ENCODE measurements around the gene PAPOLA. TPM values are rescaled to one million over a fixed set of nuclear protein-coding genes. Genes with fewer than 3 reads are reported as not detected.

Gene PAPOLA
- total and polyA plus RNA-seq, 7 experiments from 2014 or later = 58.2 to 256 (median 170) TPM

DNA sequence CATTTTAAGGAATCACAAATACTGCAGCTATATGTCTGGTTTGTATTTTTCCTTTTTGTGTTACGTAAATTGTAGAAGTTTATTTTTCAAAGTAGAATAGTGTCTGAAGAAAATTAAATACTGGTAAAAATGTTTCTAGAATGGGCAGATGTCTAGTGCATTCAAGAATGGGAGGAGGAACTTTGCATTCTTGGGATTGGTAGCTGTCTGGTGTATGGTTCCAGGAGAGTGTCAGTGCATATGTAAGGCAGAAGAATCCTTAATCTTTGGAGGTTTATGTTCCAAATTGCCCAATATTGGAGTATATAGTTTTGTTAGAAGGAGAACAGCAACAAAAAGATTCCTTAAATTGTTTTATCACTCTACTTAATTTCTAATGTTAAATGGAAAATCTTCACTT is 13.5 kb downstream of the PAPOLA start:
- Mint-ChIP-seq H3K27ac (peak overlapping the region in 6 of 9 donors; percentile 8 to 80 (median 75)), H3K4me1 (peaks cover 42 to 87% (median 75%) of the 10 kb centered on the region in 7 donors), H3K9me3 (no peaks in the 10 kb centered on the region), H3K36me3 (peaks cover 0 to 7% (median 0%) of the 10 kb centered on the region in 5 donors), H3K4me3 (peak overlapping the region in 4 of 10 donors; percentile 14 to 50 (median 24)), H3K27me3 (no peaks in the 10 kb centered on the region)
- CTCF ChIA-PET = no interaction called here
- H3K27ac ChIP-seq (ENCODE audit: low read depth, low read length) = no peak overlapping the region
- H3K9me3 ChIP-seq (ENCODE audit: control insufficient read depth in 2 of 3, low read length in 3 of 3) = no peaks in the 10 kb centered on the region
- ATAC-seq = no peak
- peaks cover 39 to 61% of the 10 kb centered on the region in 2 donors for H3K4me1 ChIP-seq (ENCODE audit: control insufficient read depth in 2 of 2, insufficient read depth in 2 of 2, low read length in 2 of 2)
- POLR2A ChIA-PET = interaction anchor here (1.0 kb wide), 1 partner anchor 20 kb away, joined by 3 read pairs; no protein-coding TSS in a partner anchor
- H3K27me3 ChIP-seq (ENCODE audit: control insufficient read depth in 2 of 2, insufficient read depth in 2 of 2, low read length in 2 of 2) = no peaks in the 10 kb centered on the region
- intact Hi-C loops (cut with micrococcal nuclease) = loop anchor here in 1 of 2 donors (2.0 kb wide), 1 partner anchor 13 kb away; the partner anchor contains the start of gene PAPOLA
- no peak overlapping the region for H3K4me3 ChIP-seq (ENCODE audit: low read length)
- peaks cover 0 to 5% (median 3%) of the 10 kb centered on the region in 3 experiments for H3K36me3 ChIP-seq (ENCODE audit: control insufficient read depth in 2 of 3, insufficient read depth in 3 of 3, low read length in 3 of 3)
- DNase-seq = no peak

- ChIA-PET CTCF (interaction anchor here (0.7 kb wide), 2 partner anchors 41 to 50 kb away, joined by 3 read pairs; no protein-coding TSS in a partner anchor), POLR2A (interaction anchor here (1.0 kb wide), 1 partner anchor 19 kb away, joined by 3 read pairs; no protein-coding TSS in a partner anchor)
- Histone ChIP-seq H3K27me3 (ENCODE audit: control insufficient read depth in 2 of 2, insufficient read depth in 2 of 2, low read length in 2 of 2) (no peaks in the 10 kb centered on the region), H3K27ac (ENCODE audit: low read depth, low read length) (no peak overlapping the region), H3K4me1 (ENCODE audit: control insufficient read depth in 2 of 2, insufficient read depth in 2 of 2, low read length in 2 of 2) (peaks cover 39 to 55% of the 10 kb centered on the region in 2 donors), H3K9me3 (ENCODE audit: control insufficient read depth in 2 of 3, low read length in 3 of 3) (no peaks in the 10 kb centered on the region), H3K36me3 (ENCODE audit: control insufficient read depth in 2 of 3, insufficient read depth in 3 of 3, low read length in 3 of 3) (peaks cover 0 to 8% (median 5%) of the 10 kb centered on the region in 3 experiments), H3K4me3 (ENCODE audit: low read length) (no peak overlapping the region)
- H3K27me3 Mint-ChIP-seq = no peaks in the 10 kb centered on the region
- H3K27ac Mint-ChIP-seq = peak overlapping the region in 4 of 9 donors; percentile 56 to 79 (median 70)
- no peak for ATAC-seq
- H3K9me3 Mint-ChIP-seq = no peaks in the 10 kb centered on the region
- H3K4me3 Mint-ChIP-seq = peak overlapping the region in 6 of 10 donors; percentile 31 to 56 (median 45)
- intact Hi-C loops (cut with micrococcal nuclease) = loop anchor here in 1 of 2 donors (2.0 kb wide), 1 partner anchor 14 kb away; the partner anchor contains the start of gene PAPOLA
- no peak for DNase-seq
- H3K36me3 Mint-ChIP-seq = peaks cover 0 to 9% (median 0%) of the 10 kb centered on the region in 5 donors
- H3K4me1 Mint-ChIP-seq = peaks cover 41 to 81% (median 69%) of the 10 kb centered on the region in 7 donors
Observed at GRCh38 chr14:96516351-96516750, 14.2 kb downstream of the PAPOLA start.

DNA sequence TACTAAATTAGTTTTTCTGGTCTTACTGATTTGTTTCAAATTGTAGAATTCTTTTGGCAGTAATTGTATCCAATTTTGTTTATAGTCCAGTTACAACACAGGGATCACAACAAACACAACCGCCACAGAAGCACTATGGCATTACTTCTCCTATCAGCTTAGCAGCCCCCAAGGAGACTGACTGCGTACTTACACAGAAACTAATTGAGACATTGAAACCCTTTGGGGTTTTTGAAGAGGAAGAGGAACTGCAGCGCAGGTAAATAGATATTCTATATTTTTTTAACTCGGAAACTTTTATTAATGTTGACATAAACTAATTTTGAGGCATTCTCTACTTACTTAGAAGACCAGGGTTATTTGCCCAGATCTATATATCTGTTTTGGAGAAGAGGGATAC is 17.8 kb downstream of the PAPOLA start:
- no peaks in the 10 kb centered on the region for H3K27me3 ChIP-seq (ENCODE audit: control insufficient read depth in 2 of 2, insufficient read depth in 2 of 2, low read length in 2 of 2)
- intact Hi-C loops (cut with micrococcal nuclease) = no loop called here
- no peaks in the 10 kb centered on the region for H3K9me3 Mint-ChIP-seq
- no peak overlapping the region for H3K4me3 ChIP-seq (ENCODE audit: low read length)
- peaks cover 23 to 46% (median 36%) of the 10 kb centered on the region in 7 donors for H3K4me1 Mint-ChIP-seq
- H3K4me1 ChIP-seq (ENCODE audit: control insufficient read depth in 2 of 2, insufficient read depth in 2 of 2, low read length in 2 of 2) = peaks cover 17 to 27% of the 10 kb centered on the region in 2 donors
- ChIA-PET POLR2A (no interaction called here), CTCF (no interaction called here)
- H3K27ac Mint-ChIP-seq = peak overlapping the region in 2 of 9 donors; percentile 11 to 15
- H3K36me3 Mint-ChIP-seq = peaks cover 0 to 18% (median 4%) of the 10 kb centered on the region in 5 donors
- no peaks in the 10 kb centered on the region for H3K27me3 Mint-ChIP-seq
- H3K27ac ChIP-seq (ENCODE audit: low read depth, low read length) = no peak overlapping the region
- ATAC-seq (no peak), DNase-seq (no peak)
- no peak overlapping the region for H3K4me3 Mint-ChIP-seq
- H3K9me3 ChIP-seq (ENCODE audit: control insufficient read depth in 2 of 3, low read length in 3 of 3) = no peaks in the 10 kb centered on the region
- H3K36me3 ChIP-seq (ENCODE audit: control insufficient read depth in 2 of 3, insufficient read depth in 3 of 3, low read length in 3 of 3) = peaks cover 3 to 32% (median 14%) of the 10 kb centered on the region in 3 experiments

- peaks cover 2 to 18% (median 6%) of the 10 kb centered on the region in 7 donors for H3K4me1 Mint-ChIP-seq
- DNase-seq = no peak
- CTCF ChIA-PET = interaction anchor here (0.7 kb wide), 2 partner anchors 16 to 629 kb away, joined by 3 to 4 read pairs; no protein-coding TSS in a partner anchor
- ATAC-seq = no peak
- peaks cover 8 to 56% (median 32%) of the 10 kb centered on the region in 3 experiments for H3K36me3 ChIP-seq (ENCODE audit: control insufficient read depth in 2 of 3, insufficient read depth in 3 of 3, low read length in 3 of 3)
- H3K4me1 ChIP-seq (ENCODE audit: control insufficient read depth in 2 of 2, insufficient read depth in 2 of 2, low read length in 2 of 2) = no peaks in the 10 kb centered on the region
- no peak overlapping the region for H3K27ac ChIP-seq (ENCODE audit: low read depth, low read length)
- H3K36me3 Mint-ChIP-seq = peaks cover 8 to 40% (median 15%) of the 10 kb centered on the region in 5 donors
- H3K4me3 ChIP-seq (ENCODE audit: low read length) = no peak overlapping the region
- H3K27me3 Mint-ChIP-seq = no peaks in the 10 kb centered on the region
- H3K27ac Mint-ChIP-seq = no peak overlapping the region
- no peak overlapping the region for H3K4me3 Mint-ChIP-seq
- H3K9me3 ChIP-seq (ENCODE audit: control insufficient read depth in 2 of 3, low read length in 3 of 3) = no peaks in the 10 kb centered on the region
- H3K9me3 Mint-ChIP-seq = peaks cover 0 to 1% (median 0%) of the 10 kb centered on the region in 11 donors
- intact Hi-C loops (cut with micrococcal nuclease) = no loop called here
- no peaks in the 10 kb centered on the region for H3K27me3 ChIP-seq (ENCODE audit: control insufficient read depth in 2 of 2, insufficient read depth in 2 of 2, low read length in 2 of 2)
- POLR2A ChIA-PET = interaction anchor here (1.2 kb wide), 1 partner anchor 41 kb away, joined by 3 read pairs; no protein-coding TSS in a partner anchor
Observed at GRCh38 chr14:96525452-96525851, 23.3 kb downstream of the PAPOLA start.

DNA sequence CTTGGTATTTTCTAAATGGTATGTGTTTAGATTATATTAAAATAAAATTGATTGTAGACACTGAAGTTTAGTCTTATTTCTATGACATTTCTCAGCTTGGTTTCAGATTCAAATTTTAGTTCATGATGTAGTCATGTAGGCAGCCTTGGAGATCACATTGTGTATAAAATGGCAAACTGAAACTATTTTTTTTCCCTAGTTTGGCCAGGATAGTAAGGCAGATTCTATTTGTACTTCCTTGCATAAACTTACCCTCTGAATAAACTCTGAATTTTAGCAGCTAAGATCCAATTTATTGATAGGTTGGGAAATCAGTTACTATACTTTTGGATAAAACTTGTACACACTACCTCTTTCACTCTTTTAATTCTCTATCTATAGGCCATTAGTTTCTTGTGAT is 30.4 kb downstream of the PAPOLA start:
- peaks cover 0 to 9% (median 0%) of the 10 kb centered on the region in 7 donors for H3K4me1 Mint-ChIP-seq
- no peak overlapping the region for H3K4me3 Mint-ChIP-seq
- peaks cover 2 to 46% (median 26%) of the 10 kb centered on the region in 3 experiments for H3K36me3 ChIP-seq (ENCODE audit: control insufficient read depth in 2 of 3, insufficient read depth in 3 of 3, low read length in 3 of 3)
- no peak overlapping the region for H3K27ac Mint-ChIP-seq
- H3K9me3 ChIP-seq (ENCODE audit: control insufficient read depth in 2 of 3, low read length in 3 of 3) = no peaks in the 10 kb centered on the region
- H3K27ac ChIP-seq (ENCODE audit: low read depth, low read length) = no peak overlapping the region
- DNase-seq = no peak
- no peaks in the 10 kb centered on the region for H3K27me3 Mint-ChIP-seq
- intact Hi-C loops (cut with micrococcal nuclease) = no loop called here
- peaks cover 7 to 32% (median 8%) of the 10 kb centered on the region in 5 donors for H3K36me3 Mint-ChIP-seq
- no peak for ATAC-seq
- CTCF ChIA-PET = no interaction called here
- H3K4me1 ChIP-seq (ENCODE audit: control insufficient read depth in 2 of 2, insufficient read depth in 2 of 2, low read length in 2 of 2) = no peaks in the 10 kb centered on the region
- H3K4me3 ChIP-seq (ENCODE audit: low read length) = no peak overlapping the region
- no peaks in the 10 kb centered on the region for H3K27me3 ChIP-seq (ENCODE audit: control insufficient read depth in 2 of 2, insufficient read depth in 2 of 2, low read length in 2 of 2)
- H3K9me3 Mint-ChIP-seq = no peaks in the 10 kb centered on the region
- POLR2A ChIA-PET = no interaction called here

- intact Hi-C loops (cut with micrococcal nuclease) = no loop called here
Observed at GRCh38 chr14:96536807-96537206, 34.6 kb downstream of the PAPOLA start.

More at GRCh38 chr14:96536807-96537206, 34.6 kb downstream of the PAPOLA start:
- Mint-ChIP-seq H3K4me1 (peaks cover 0 to 21% (median 0%) of the 10 kb centered on the region in 7 donors), H3K9me3 (no peaks in the 10 kb centered on the region), H3K27me3 (no peaks in the 10 kb centered on the region), H3K4me3 (no peak overlapping the region), H3K36me3 (peaks cover 7 to 30% (median 9%) of the 10 kb centered on the region in 5 donors), H3K27ac (peak overlapping the region in 1 of 9 donors; percentile 4)
- DNase-seq (no peak), ATAC-seq (no peak)
- Histone ChIP-seq H3K4me1 (ENCODE audit: control insufficient read depth in 2 of 2, insufficient read depth in 2 of 2, low read length in 2 of 2) (no peaks in the 10 kb centered on the region), H3K9me3 (ENCODE audit: control insufficient read depth in 2 of 3, low read length in 3 of 3) (no peaks in the 10 kb centered on the region), H3K36me3 (ENCODE audit: control insufficient read depth in 2 of 3, insufficient read depth in 3 of 3, low read length in 3 of 3) (peaks cover 0 to 26% (median 20%) of the 10 kb centered on the region in 3 experiments), H3K27ac (ENCODE audit: low read depth, low read length) (no peak overlapping the region), H3K4me3 (ENCODE audit: low read length) (no peak overlapping the region), H3K27me3 (ENCODE audit: control insufficient read depth in 2 of 2, insufficient read depth in 2 of 2, low read length in 2 of 2) (no peaks in the 10 kb centered on the region)
- ChIA-PET CTCF (no interaction called here), POLR2A (interaction anchor here (0.6 to 0.8 kb wide), 2 partner anchors 21 to 25 kb away, joined by 3 read pairs; no protein-coding TSS in a partner anchor)

Measured in naive thymus-derived CD4-positive, alpha-beta T cell (primary cell).